HEK293 (cell line): ENCODE measurements around the gene CYREN.

ENCODE experiments used
- CTCF ChIA-PET: fragments of 350-600 bp; formaldehyde crosslinking; extraction: SDS; loops from one replicate; lab custom pipeline; 2021; ENCODE audit warnings: antibody characterized with exemption; lab: Yijun Ruan, JAX
- POLR2A ChIA-PET: fragments of 300-600 bp; formaldehyde crosslinking; extraction: SDS; loops from one replicate; lab custom pipeline; 2020; ENCODE audit warnings: antibody characterized with exemption, inconsistent platforms; lab: Yijun Ruan, JAX
- H3K27ac ChIP-seq: fragments of 200-500 bp; sonication (Bioruptor generic); 2 replicates; pipeline ENCODE4 v1.5.1; 2014; ENCODE audit warnings: low read depth, low read length, control low read depth, inconsistent platforms; ENCODE audit errors: extremely low read depth
- H3K36me3 ChIP-seq, 2 experiments: fragments of 200-500 bp in 1 of 2; sonication (Bioruptor generic) in 1 of 2; 1 replicate in 1 of 2; 2 replicates in 1 of 2; pipeline ENCODE4 v1.5.1; 2014 to 2017; ENCODE audit warnings: inconsistent platforms in 2 of 2, low read length in 2 of 2; ENCODE audit not compliant: control insufficient read depth in 2 of 2, insufficient read depth in 1 of 2
- H3K4me1 ChIP-seq: fragments of 200-500 bp; sonication (Bioruptor generic); 2 replicates; pipeline ENCODE4 v1.5.1; 2014; ENCODE audit warnings: mild to moderate bottlenecking, low read length, inconsistent platforms; ENCODE audit not compliant: control insufficient read depth, insufficient read depth
- H3K4me3 ChIP-seq: 2 replicates; pipeline ENCODE4 v1.5.1; 2011; ENCODE audit warnings: low read depth, mild to moderate bottlenecking, control low read depth, low read length, moderate library complexity
- H3K9me3 ChIP-seq: fragments of 200-500 bp; sonication (Bioruptor generic); 2 replicates; pipeline ENCODE4 v1.5.1; 2014; ENCODE audit warnings: low read depth, low read length, inconsistent platforms; ENCODE audit not compliant: control insufficient read depth, insufficient read depth
- ATF2 ChIP-seq: fragments of 450-650 bp; formaldehyde crosslinking; IDR thresholded peaks from 2 replicates; pipeline ENCODE4 v1.5.1; 2016; ENCODE audit warnings: missing biosample characterization, missing genetic modification characterization, low read depth
- GFI1B ChIP-seq: fragments of 450-650 bp; formaldehyde crosslinking; IDR thresholded peaks from 2 replicates; pipeline ENCODE4 v1.5.1; 2016; ENCODE audit warnings: missing biosample characterization, missing genetic modification characterization
- GLI4 ChIP-seq: fragments of 450-650 bp; formaldehyde crosslinking; IDR thresholded peaks from 2 replicates; pipeline ENCODE4 v1.5.1; 2016; ENCODE audit warnings: missing biosample characterization, missing genetic modification characterization
- GLIS1 ChIP-seq: fragments of 450-650 bp; formaldehyde crosslinking; IDR thresholded peaks from 2 replicates; pipeline ENCODE4 v1.5.1; 2016; ENCODE audit warnings: missing biosample characterization, missing genetic modification characterization
- GLIS2 ChIP-seq: fragments of 450-650 bp; formaldehyde crosslinking; IDR thresholded peaks from 2 replicates; pipeline ENCODE4 v1.5.1; 2016; ENCODE audit warnings: missing biosample characterization, missing genetic modification characterization
- PRDM1 ChIP-seq: fragments of 450-650 bp; formaldehyde crosslinking; IDR thresholded peaks from 2 replicates; pipeline ENCODE4; 2016; ENCODE audit warnings: missing biosample characterization, missing genetic modification characterization
- REST ChIP-seq: fragments of 450-650 bp; formaldehyde crosslinking; IDR thresholded peaks from 2 replicates; pipeline ENCODE4 v1.5.1; 2016; ENCODE audit warnings: missing biosample characterization, missing genetic modification characterization
- SP2 ChIP-seq: fragments of 450-650 bp; formaldehyde crosslinking; IDR thresholded peaks from 2 replicates; pipeline ENCODE4 v1.5.1; 2016; ENCODE audit warnings: missing biosample characterization, missing genetic modification characterization
- WT1 ChIP-seq: fragments of 450-650 bp; formaldehyde crosslinking; IDR thresholded peaks from 2 replicates; pipeline ENCODE4 v1.5.1; 2016; ENCODE audit warnings: missing biosample characterization, missing genetic modification characterization
- YY2 ChIP-seq: fragments of 450-650 bp; formaldehyde crosslinking; IDR thresholded peaks from 2 replicates; pipeline ENCODE4 v1.5.1; 2016; ENCODE audit warnings: missing biosample characterization, missing genetic modification characterization
- ZFP69B ChIP-seq: fragments of 450-650 bp; formaldehyde crosslinking; IDR thresholded peaks from 2 replicates; pipeline ENCODE4 v1.5.1; 2016; ENCODE audit warnings: missing biosample characterization, missing genetic modification characterization
- ZNF146 ChIP-seq: fragments of 450-650 bp; formaldehyde crosslinking; IDR thresholded peaks from 2 replicates; pipeline ENCODE4 v1.5.1; 2016; ENCODE audit warnings: missing biosample characterization, missing genetic modification characterization
- ZNF19 ChIP-seq: fragments of 450-650 bp; formaldehyde crosslinking; IDR thresholded peaks from 2 replicates; pipeline ENCODE4; 2016; ENCODE audit warnings: missing biosample characterization, missing genetic modification characterization, low read depth
- ZNF202 ChIP-seq: fragments of 450-650 bp; formaldehyde crosslinking; IDR thresholded peaks from 2 replicates; pipeline ENCODE4 v1.5.1; 2016; ENCODE audit warnings: missing biosample characterization, missing genetic modification characterization, borderline replicate concordance
- ZNF280D ChIP-seq: fragments of 450-650 bp; formaldehyde crosslinking; IDR thresholded peaks from 2 replicates; pipeline ENCODE4 v1.5.1; 2016; ENCODE audit warnings: missing biosample characterization, missing genetic modification characterization
- ZNF324 ChIP-seq: fragments of 450-650 bp; formaldehyde crosslinking; IDR thresholded peaks from 2 replicates; pipeline ENCODE4 v1.5.1; 2016; ENCODE audit warnings: missing biosample characterization, missing genetic modification characterization
- ZNF366 ChIP-seq: fragments of 450-650 bp; formaldehyde crosslinking; conservative IDR thresholded peaks from 2 replicates; pipeline ENCODE4 v1.5.1; 2016; ENCODE audit warnings: missing biosample characterization, missing genetic modification characterization
- ZNF398 ChIP-seq: fragments of 450-650 bp; formaldehyde crosslinking; IDR thresholded peaks from 2 replicates; pipeline ENCODE4 v1.5.1; 2017; ENCODE audit warnings: missing biosample characterization, missing genetic modification characterization
- ZNF48 ChIP-seq: fragments of 450-650 bp; formaldehyde crosslinking; IDR thresholded peaks from 2 replicates; pipeline ENCODE4 v1.5.1; 2016; ENCODE audit warnings: missing biosample characterization, missing genetic modification characterization
- ZNF501 ChIP-seq: fragments of 450-650 bp; formaldehyde crosslinking; IDR thresholded peaks from 2 replicates; pipeline ENCODE4 v1.5.1; 2016; ENCODE audit warnings: missing biosample characterization, missing genetic modification characterization
- ZNF510 ChIP-seq: fragments of 450-650 bp; formaldehyde crosslinking; IDR thresholded peaks from 2 replicates; pipeline ENCODE4 v1.5.1; 2018; ENCODE audit warnings: mild to moderate bottlenecking, missing genetic modification characterization, missing biosample characterization; ENCODE audit not compliant: insufficient replicate concordance
- ZNF544 ChIP-seq: fragments of 450-650 bp; formaldehyde crosslinking; IDR thresholded peaks from 2 replicates; pipeline ENCODE4 v1.5.0; 2017; ENCODE audit warnings: missing biosample characterization, missing genetic modification characterization
- ZNF549 ChIP-seq: fragments of 450-650 bp; IDR thresholded peaks from 2 replicates; pipeline ENCODE4 v1.5.1; 2018; ENCODE audit warnings: missing biosample characterization, missing genetic modification characterization, mild to moderate bottlenecking, inconsistent platforms, moderate library complexity
- ZNF558 ChIP-seq: fragments of 450-650 bp; formaldehyde crosslinking; IDR thresholded peaks from 2 replicates; pipeline ENCODE4 v1.5.1; 2016; ENCODE audit warnings: missing biosample characterization, missing genetic modification characterization
- ZNF621 ChIP-seq: fragments of 450-650 bp; formaldehyde crosslinking; IDR thresholded peaks from 2 replicates; pipeline ENCODE4 v1.5.1; 2017; ENCODE audit warnings: missing biosample characterization, missing genetic modification characterization
- ZNF624 ChIP-seq: fragments of 450-650 bp; formaldehyde crosslinking; IDR thresholded peaks from 2 replicates; pipeline ENCODE4 v1.5.1; 2017; ENCODE audit warnings: missing biosample characterization, missing genetic modification characterization
- ZSCAN4 ChIP-seq: fragments of 450-650 bp; formaldehyde crosslinking; IDR thresholded peaks from 2 replicates; pipeline ENCODE4 v1.5.1; 2017; ENCODE audit warnings: missing biosample characterization, missing genetic modification characterization

Gene CYREN

GRCh38 chr7:135170274-135170997, at the start of gene CYREN:
CYREN (minus strand) TSS chr7:135170707; CDS start chr7:135168922, 1,785 bp downstream.
- Histone ChIP-seq H3K4me3 (peak within 1 kb of the TSS; percentile 83), H3K4me1 (no peaks in the 10 kb centered on the region), H3K27ac (peak within 1 kb of the TSS; percentile 89), H3K36me3 (peaks cover 0 to 37% of the 10 kb centered on the region in 2 experiments; a peak in 1 of 3 replicates), H3K9me3 (no peaks in the 10 kb centered on the region)
- ChIA-PET POLR2A (interaction anchor here (0.9 to 2.0 kb wide), 5 partner anchors 9 to 524 kb away, joined by 3 to 8 read pairs (median 3); partner anchors contain the start of genes BPGM and WDR91), CTCF (interaction anchor here (0.6 to 2.5 kb wide), 11 partner anchors 8 to 546 kb away, joined by 3 to 11 read pairs (median 3); partner anchors contain the start of gene AGBL3)
- no peak for TF ChIP-seq YY2 (tag by site-specific recombination)
- no peak; the same call in 1 of the 2 replicates for TF ChIP-seq ZNF146
- TF ChIP-seq ZNF280D (tag by site-specific recombination), result no peak
- no peak for TF ChIP-seq ZNF366 (tag by site-specific recombination)
- TF ChIP-seq GFI1B (tag by site-specific recombination), result no peak
- no peak for TF ChIP-seq ZNF544 (tag by site-specific recombination)
- TF ChIP-seq ATF2, result no peak
- no peak for TF ChIP-seq ZNF19
- TF ChIP-seq ZNF202 (tag by site-specific recombination), result no peak
- TF ChIP-seq ZNF501 (tag by site-specific recombination), result peak; percentile 91
- TF ChIP-seq SP2 (tag by site-specific recombination), result peak; percentile 85
- no peak for TF ChIP-seq ZNF549 (tag by site-specific recombination)
- 0 out of 2 replicates have a peak, but pooled peaks have one; percentile 12 for TF ChIP-seq ZSCAN4 (tag by site-specific recombination)
- no peak for TF ChIP-seq ZNF558 (tag by site-specific recombination)
- no peak for TF ChIP-seq REST (tag by site-specific recombination)
- no peak for TF ChIP-seq ZNF621 (tag by site-specific recombination)
- 0 out of 2 replicates have a peak, but pooled peaks have one; percentile 12 for TF ChIP-seq GLI4 (tag by site-specific recombination)
- TF ChIP-seq ZNF48, result no peak
- TF ChIP-seq GLIS1 (tag by site-specific recombination), result peak; percentile 77
- TF ChIP-seq ZNF398, result no peak; the same call in 1 of the 2 replicates
- 0 out of 2 replicates have a peak, but pooled peaks have one; percentile 17 for TF ChIP-seq PRDM1 (tag by site-specific recombination)
- TF ChIP-seq GLIS2 (tag by site-specific recombination), result peak; percentile 87
- TF ChIP-seq ZNF624 (tag by site-specific recombination), result no peak
- TF ChIP-seq ZNF324, result 0 out of 2 replicates have a peak, but pooled peaks have one; percentile 76
- no peak for TF ChIP-seq WT1 (tag by site-specific recombination)
- TF ChIP-seq ZFP69B (tag by site-specific recombination), result peak; percentile 95
- TF ChIP-seq ZNF510 (tag by site-specific recombination), result no peak
